ENCODE measurements around the gene EXD3.

EXD3 gene

GRCh38 chr9:137302449-137303150 lies 120.4 kb downstream of the EXD3 start:
- no peak for DNase-seq

- DNase-seq: peak; percentile 91 to 93
Measured at GRCh38 chr9:137302118-137302448, 120.9 kb downstream of the EXD3 start, which contains the start of gene NRARP. Gene NRARP (minus strand): TSS chr9:137302271. CDS start chr9:137301928, 343 bp downstream.

- DNase-seq: peak in 1 of 2 donors; percentile 52
Measured at GRCh38 chr9:137301081-137301947, 121.6 kb downstream of the EXD3 start.

- DNase-seq: no peak
Measured at GRCh38 chr9:137300567-137301080, 122.3 kb downstream of the EXD3 start.

- DNase-seq: no peak
Measured at GRCh38 chr9:137299938-137300337, 123.0 kb downstream of the EXD3 start.

- DNase-seq: no peak
Measured at GRCh38 chr9:137299203-137299565, 123.8 kb downstream of the EXD3 start.

GRCh38 chr9:137298401-137299202 lies 124.4 kb downstream of the EXD3 start:
- DNase-seq: no peak

GRCh38 chr9:137297966-137298365 lies 125.0 kb downstream of the EXD3 start:
- no peak for DNase-seq

GRCh38 chr9:137296670-137297664 lies 126.0 kb downstream of the EXD3 start:
- DNase-seq: no peak

GRCh38 chr9:137295849-137296669 lies 126.9 kb downstream of the EXD3 start:
- DNase-seq: no peak

- DNase-seq: peak; percentile 58 to 69
Measured at GRCh38 chr9:137295238-137295811, 127.6 kb downstream of the EXD3 start.

GRCh38 chr9:137294681-137295237 lies 128.2 kb downstream of the EXD3 start:
- DNase-seq: peak in 1 of 2 donors; percentile 40

GRCh38 chr9:137294091-137294680 lies 128.8 kb downstream of the EXD3 start:
- peak in 1 of 2 donors; percentile 39 for DNase-seq

GRCh38 chr9:137293482-137294090 lies 129.4 kb downstream of the EXD3 start:
- no peak for DNase-seq

GRCh38 chr9:137293094-137293481 lies 129.9 kb downstream of the EXD3 start:
- no peak for DNase-seq

GRCh38 chr9:137286975-137287383 lies 136.0 kb downstream of the EXD3 start:
- peak; percentile 21 to 38 for DNase-seq

- no peak for DNase-seq
Measured at GRCh38 chr9:137281345-137282116, 141.4 kb downstream of the EXD3 start.
